Astrocyte of the spinal cord (primary cell): ENCODE data around the gene FSHR.

Source experiments
- DNase-seq: peaks from one replicate; pipeline ENCODE4 v3.0.0; 2011; ENCODE audit warnings: low read depth, low spot score
- H3K4me3 ChIP-seq: 2 replicates; pipeline ENCODE4 v1.5.1; 2011; ENCODE audit warnings: low read depth, mild to moderate bottlenecking, low read length, moderate library complexity
- CTCF ChIP-seq: IDR thresholded peaks from 2 replicates; pipeline ENCODE4 v1.5.1; 2012; ENCODE audit warnings: low read depth, mild to moderate bottlenecking, low read length, inconsistent platforms
- in situ Hi-C: cut with HindIII; loops from 2 replicates; pipeline ENCODE4 v1.10.0; 2017; ENCODE audit warnings: low sequenced_read_pairs

The FSHR gene

GRCh38 chr2:49123600-49123999 lies 30.7 kb downstream of the FSHR start:
- DNase-seq: no peak
- in situ Hi-C loops: no loop called here
- no peak for TF ChIP-seq CTCF
- H3K4me3 ChIP-seq: no peak overlapping the region

DNA sequence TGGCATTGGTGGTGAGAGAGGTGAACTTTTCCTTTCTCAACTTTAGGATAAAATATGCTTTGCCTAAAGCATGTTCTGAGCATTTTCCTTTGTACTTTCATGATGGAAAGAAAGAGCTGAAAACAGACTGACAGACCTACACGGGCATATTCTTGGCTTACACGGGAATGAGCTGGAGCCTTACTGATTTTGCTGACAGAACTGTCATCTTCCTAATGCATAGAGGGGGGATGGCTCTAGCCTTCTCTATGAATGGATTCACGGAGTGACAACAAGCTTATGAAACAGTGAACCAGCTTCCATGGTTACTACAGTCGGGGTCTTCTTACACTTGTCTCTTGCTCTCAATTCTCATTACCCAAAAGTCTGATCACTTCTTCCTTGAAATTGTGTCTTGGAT lies 32.2 kb downstream of the FSHR start:
- no peak for TF ChIP-seq CTCF
- H3K4me3 ChIP-seq: no peak overlapping the region
- no peak for DNase-seq
- in situ Hi-C loops: no loop called here

DNA sequence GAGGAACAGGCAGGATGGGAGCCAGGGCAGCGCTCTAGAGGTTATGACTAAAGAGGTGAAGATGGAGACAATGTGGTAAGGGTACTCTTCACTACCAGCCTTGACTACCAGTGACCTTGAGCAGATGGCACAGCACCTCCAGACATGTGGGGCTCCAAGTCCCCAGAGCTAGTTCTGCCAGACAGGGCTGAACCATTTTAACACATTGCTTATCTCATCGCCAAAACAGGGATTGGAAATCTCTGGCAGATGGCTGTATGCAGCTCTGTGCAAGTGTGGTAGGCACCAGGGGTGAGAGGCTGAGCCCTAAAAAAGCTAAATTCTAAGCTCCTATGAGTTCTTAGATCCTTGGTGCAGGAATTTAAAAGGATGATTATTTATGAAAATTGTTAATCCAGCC lies 41.3 kb downstream of the FSHR start:
- TF ChIP-seq CTCF: no peak
- in situ Hi-C loops: no loop called here
- no peak overlapping the region for H3K4me3 ChIP-seq
- DNase-seq: no peak

DNA sequence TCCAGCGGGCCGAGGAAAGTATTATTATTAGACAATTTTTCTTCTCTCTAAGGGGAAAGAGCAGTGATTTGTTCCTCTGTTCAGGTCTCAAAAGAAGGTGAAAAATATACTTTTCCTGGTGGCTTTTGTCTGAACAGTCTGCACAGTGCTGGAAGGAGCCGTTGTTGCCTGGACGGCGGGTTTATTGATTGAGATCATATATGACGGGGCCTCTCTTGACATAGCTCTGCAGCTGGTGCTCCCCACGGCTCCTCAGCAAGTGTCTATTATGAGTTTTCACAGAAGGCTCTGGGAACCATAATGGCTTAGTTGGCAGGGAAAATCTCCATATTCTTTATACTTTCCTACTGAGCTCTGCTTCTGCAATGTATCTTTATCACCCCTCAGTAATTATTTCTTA lies 42.9 kb downstream of the FSHR start:
- TF ChIP-seq CTCF: no peak
- H3K4me3 ChIP-seq: no peak overlapping the region
- in situ Hi-C loops: no loop called here
- no peak for DNase-seq

- H3K4me3 ChIP-seq: no peak overlapping the region
- in situ Hi-C loops: no loop called here
- no peak for DNase-seq
- no peak for TF ChIP-seq CTCF
Measured at GRCh38 chr2:49111006-49111405, 43.3 kb downstream of the FSHR start.

GRCh38 chr2:49110571-49110970 lies 43.7 kb downstream of the FSHR start:
- TF ChIP-seq CTCF: no peak
- no peak for DNase-seq
- H3K4me3 ChIP-seq: no peak overlapping the region
- in situ Hi-C loops: no loop called here

GRCh38 chr2:49108851-49109250 lies 45.5 kb downstream of the FSHR start:
- H3K4me3 ChIP-seq: no peak overlapping the region
- TF ChIP-seq CTCF: no peak
- no peak for DNase-seq
- in situ Hi-C loops: no loop called here
